H1 (cell line): ENCODE measurements around the gene RAPH1. TPM values are rescaled to one million over a fixed set of nuclear protein-coding genes. Genes with fewer than 3 reads are reported as not detected.

Experiments used
- CTCF ChIA-PET: fragments of 300-600 bp; sonication (Branson Sonifier 250); formaldehyde crosslinking; loops from one replicate; lab custom pipeline; 2021; ENCODE audit not compliant: partially characterized antibody; lab: Charles Lee
- POLR2A ChIA-PET: fragments of 300-600 bp; sonication (Branson Sonifier 250); formaldehyde crosslinking; loops from one replicate; lab custom pipeline; 2021; ENCODE audit warnings: inconsistent platforms; ENCODE audit not compliant: partially characterized antibody; lab: Charles Lee
- DNase-seq, 2 experiments: peaks; one replicate each; pipeline versions ENCODE4 v3.0.0 to v3.0.0-alpha.2; 2010 to 2022; ENCODE audit warnings: low spot score in 2 of 2, low read depth in 1 of 2, mixed read lengths in 1 of 2
- FAIRE-seq: peaks from 2 replicates; lab custom pipeline; 2011; peaks lifted over from hg19 to GRCh38; lab: Jason Lieb, UNC
- H2AFZ ChIP-seq: 2 replicates; pipeline ENCODE4 v1.8.1; 2012; ENCODE audit warnings: low read length, inconsistent platforms
- H2AK5ac ChIP-seq: 2 replicates; pipeline ENCODE4 v1.6.1; 2013; ENCODE audit warnings: low read depth, low read length
- H2BK120ac ChIP-seq: replicated peaks from 2 replicates; pipeline ENCODE3; 2013; ENCODE audit warnings: low read depth, low read length, inconsistent platforms
- H2BK12ac ChIP-seq: 2 replicates; pipeline ENCODE4 v1.6.1; 2013; ENCODE audit warnings: low read depth, low read length
- H2BK15ac ChIP-seq: 2 replicates; pipeline ENCODE4 v1.6.1; 2013; ENCODE audit warnings: low read length
- H2BK20ac ChIP-seq: 2 replicates; pipeline ENCODE4 v1.6.1; 2013; ENCODE audit warnings: low read length
- H2BK5ac ChIP-seq: 2 replicates; pipeline ENCODE4 v1.6.1; 2013; ENCODE audit warnings: low read depth, low read length
- H3K14ac ChIP-seq: 2 replicates; pipeline ENCODE4 v1.6.1; 2013; ENCODE audit warnings: inconsistent platforms; ENCODE audit not compliant: insufficient read length
- H3K18ac ChIP-seq: 2 replicates; pipeline ENCODE4 v1.6.1; 2013; ENCODE audit warnings: low read length; ENCODE audit errors: extremely low read depth
- H3K23ac ChIP-seq: 2 replicates; pipeline ENCODE4 v1.6.1; 2013; ENCODE audit warnings: inconsistent platforms; ENCODE audit not compliant: insufficient read length
- H3K23me2 ChIP-seq: 2 replicates; pipeline ENCODE4 v1.6.1; 2013; ENCODE audit warnings: low read depth, low read length
- H3K27ac ChIP-seq: 2 replicates; pipeline ENCODE4 v1.6.1; 2011; ENCODE audit warnings: low read depth, low read length, inconsistent platforms
- H3K27me3 ChIP-seq, 4 experiments: replicated peaks in 1 of 4; 1 replicate in 1 of 4; 2 replicates in 3 of 4; pipeline versions ENCODE4 v1.6.1 to v1.8.1; 2011 to 2013; ENCODE audit warnings: low read length in 3 of 4, mild to moderate bottlenecking in 3 of 4, inconsistent platforms in 2 of 4, mixed read lengths in 2 of 4, moderate library complexity in 1 of 4; ENCODE audit not compliant: control insufficient read depth in 3 of 4, insufficient read depth in 3 of 4; ENCODE audit errors: extremely low read depth in 1 of 4
- H3K36me3 ChIP-seq, 4 experiments: 2 replicates each; pipeline versions ENCODE4 v1.6.1 to v1.8.1; 2011 to 2013; ENCODE audit warnings: mild to moderate bottlenecking in 4 of 4, low read length in 3 of 4, moderate library complexity in 2 of 4, control low read depth in 1 of 4, inconsistent platforms in 1 of 4; ENCODE audit not compliant: insufficient read depth in 4 of 4, control insufficient read depth in 2 of 4
- H3K4ac ChIP-seq: replicated peaks from 2 replicates; pipeline ENCODE3; 2013; ENCODE audit warnings: low read length, low read depth, mixed read lengths, inconsistent platforms; ENCODE audit not compliant: insufficient read length
- H3K4me1 ChIP-seq, 4 experiments: replicated peaks in 1 of 4; 1 replicate in 1 of 4; 2 replicates in 3 of 4; pipeline versions ENCODE4 v1.6.1 to v1.8.1; 2011 to 2013; ENCODE audit warnings: low read length in 3 of 4, inconsistent platforms in 2 of 4, mixed read lengths in 1 of 4; ENCODE audit not compliant: insufficient read depth in 4 of 4, control insufficient read depth in 3 of 4
- H3K4me2 ChIP-seq, 2 experiments: 2 replicates each; pipeline versions ENCODE4 v1.6.1 to v1.8.1; 2011 to 2013; ENCODE audit warnings: low read depth in 2 of 2, low read length in 2 of 2, control low read depth in 1 of 2, inconsistent platforms in 1 of 2, mild to moderate bottlenecking in 1 of 2; ENCODE audit not compliant: insufficient read depth in 1 of 2
- H3K4me3 ChIP-seq, 4 experiments: fragments of 200-600, 300-600 bp in 1 of 4; sonication (generic), shearing (Covaris generic), sonication (Bioruptor Twin) in 1 of 4; 2 replicates each; pipeline versions ENCODE4 v1.5.1 to v1.8.1; 2011 to 2016; ENCODE audit warnings: low read length in 4 of 4, low read depth in 3 of 4, control low read depth in 2 of 4, inconsistent platforms in 2 of 4, mild to moderate bottlenecking in 2 of 4, mixed read lengths in 1 of 4, moderate library complexity in 1 of 4; ENCODE audit not compliant: insufficient read depth in 2 of 4; ENCODE audit errors: extremely low read depth in 1 of 4
- H3K56ac ChIP-seq: replicated peaks from 2 replicates; pipeline ENCODE3; 2013; ENCODE audit warnings: low read depth, mild to moderate bottlenecking, mixed read lengths, low read length, inconsistent platforms; ENCODE audit not compliant: insufficient read length
- H3K79me1 ChIP-seq: 2 replicates; pipeline ENCODE4 v1.6.1; 2013; ENCODE audit warnings: low read depth, low read length, control low read depth
- H3K79me2 ChIP-seq, 2 experiments: 2 replicates each; pipeline versions ENCODE4 v1.6.1 to v1.8.1; 2012 to 2013; ENCODE audit warnings: low read length in 2 of 2, mild to moderate bottlenecking in 2 of 2, inconsistent platforms in 1 of 2; ENCODE audit not compliant: insufficient read depth in 2 of 2, control insufficient read depth in 1 of 2
- H3K9ac ChIP-seq, 4 experiments: replicated peaks in 1 of 4; 1 replicate in 1 of 4; 2 replicates in 3 of 4; pipeline versions ENCODE4 v1.6.1 to v1.8.1; 2011 to 2013; ENCODE audit warnings: low read depth in 3 of 4, low read length in 3 of 4, control low read depth in 2 of 4, mild to moderate bottlenecking in 2 of 4, moderate library complexity in 2 of 4, inconsistent platforms in 1 of 4; ENCODE audit errors: extremely low read depth in 1 of 4
- H3K9me3 ChIP-seq, 2 experiments: 2 replicates each; pipeline versions ENCODE4 v1.6.1 to v1.8.1; 2012 to 2013; ENCODE audit warnings: mild to moderate bottlenecking in 2 of 2, moderate library complexity in 2 of 2, control low read depth in 1 of 2, inconsistent platforms in 1 of 2, low read depth in 1 of 2, low read length in 1 of 2, mixed read lengths in 1 of 2; ENCODE audit not compliant: insufficient read depth in 2 of 2
- H4K20me1 ChIP-seq, 2 experiments: replicated peaks in 1 of 2; 2 replicates each; pipeline versions ENCODE3 to v1.8.1; 2011 to 2013; ENCODE audit warnings: inconsistent platforms in 2 of 2, low read length in 2 of 2, mild to moderate bottlenecking in 1 of 2; ENCODE audit not compliant: insufficient read depth in 2 of 2, control insufficient read depth in 1 of 2
- H4K5ac ChIP-seq: 2 replicates; pipeline ENCODE4 v1.6.1; 2013; ENCODE audit warnings: low read length, low read depth, mixed read lengths, inconsistent platforms; ENCODE audit not compliant: insufficient read length
- H4K8ac ChIP-seq: 2 replicates; pipeline ENCODE4 v1.8.0; 2013; ENCODE audit warnings: mild to moderate bottlenecking, moderate library complexity, low read length, inconsistent platforms; ENCODE audit not compliant: insufficient read depth; ENCODE audit errors: extremely low read depth
- H4K91ac ChIP-seq: replicated peaks from 2 replicates; pipeline ENCODE3; 2013; ENCODE audit warnings: low read length, mixed read lengths, inconsistent platforms; ENCODE audit not compliant: insufficient read length
- CBX5 ChIP-seq: fragments of 300-800, 300-1000 bp; sonication (generic); IDR thresholded peaks from 2 replicates; pipeline ENCODE4 v1.7.1; 2016; ENCODE audit warnings: antibody characterized with exemption, low read length, low read depth
- CHD1 ChIP-seq: IDR thresholded peaks from 2 replicates; pipeline ENCODE4 v1.6.1; 2012; ENCODE audit warnings: low read depth, low read length, improper control_type of control experiment
- CHD2 ChIP-seq: IDR thresholded peaks from 2 replicates; pipeline ENCODE4 v1.6.1; 2012; ENCODE audit warnings: low read length, improper control_type of control experiment
- GABPA ChIP-seq: IDR thresholded peaks from 2 replicates; pipeline ENCODE4 v1.6.1; 2011; ENCODE audit warnings: mild to moderate bottlenecking, low read length, moderate library complexity, borderline replicate concordance; ENCODE audit not compliant: insufficient read depth
- KDM5A ChIP-seq: fragments of 200-600 bp; IDR thresholded peaks from 2 replicates; pipeline ENCODE4 v1.7.1; 2012; ENCODE audit warnings: mild to moderate bottlenecking, low read length, inconsistent platforms, mixed read lengths
- MAX ChIP-seq: IDR thresholded peaks from 2 replicates; pipeline ENCODE4 v1.6.1; 2012; ENCODE audit warnings: inconsistent platforms
- POU5F1 ChIP-seq: IDR thresholded peaks from 2 replicates; pipeline ENCODE4 v1.6.1; 2011; ENCODE audit warnings: low read depth, mild to moderate bottlenecking, low read length, moderate library complexity
- RXRA ChIP-seq: IDR thresholded peaks from 2 replicates; pipeline ENCODE4 v1.6.1; 2011; ENCODE audit warnings: low read depth, mild to moderate bottlenecking, low read length, moderate library complexity; ENCODE audit not compliant: insufficient read depth
- TEAD4 ChIP-seq: IDR thresholded peaks from 2 replicates; pipeline ENCODE4 v1.6.1; 2012; ENCODE audit warnings: low read depth, low read length, inconsistent platforms, mixed read lengths
- WGBS, 2 experiments: shearing (Covaris generic) in 1 of 2; methylation state at CpG; one replicate each; pipeline versions ENCODE4 v1.1.6 to v1.1.7; 2013 to 2015; ENCODE audit warnings: low lambda C conversion rate in 2 of 2, mixed read lengths in 2 of 2, inconsistent platforms in 1 of 2, low coverage in 1 of 2, missing lambda C conversion rate in 1 of 2; ENCODE audit not compliant: insufficient replicate concordance in 2 of 2, insufficient coverage in 1 of 2, insufficient read length in 1 of 2; ENCODE audit errors: extremely low coverage in 1 of 2, missing lambda C conversion rate in 1 of 2; 5-methylcytosine and 5-hydroxymethylcytosine counted together
- polyA plus RNA-seq, 7 experiments: library from polyadenylated mRNA; depleted of rRNA in 3 of 7; stranded (reverse) in 5 of 7; unstranded in 2 of 7; fragments of >200 nt in 5 of 7; fragments of 200-250 nt in 2 of 7; gene quantifications; 1 replicate in 5 of 7; 2 replicates in 1 of 7; 4 replicates in 1 of 7; pipeline versions ENCODE4 v1.2.1 to v1.2.3, GENCODE V29; 2011 to 2013; ENCODE audit warnings: missing spikeins in 2 of 7, mixed read lengths in 2 of 7
- total RNA-seq: library from RNA; stranded (reverse); fragmentation: NEBNext Ultra II Directional; extraction: Animal tissue kit (Norgen Biotek cat#: 25700); gene quantifications from 2 replicates; pipeline ENCODE4 v1.2.1, GENCODE V29; 2021

RAPH1 gene
- total and polyA plus RNA-seq, 2 of the 8 experiments (the other 6 are each of a cell fraction or from before 2014, with no cell fraction given) = 3.8 to 27.4 TPM

GRCh38 chr2:203431391-203432185, 103.5 kb downstream of the RAPH1 start:
- no peak for DNase-seq
- no peak overlapping the region for H2BK15ac ChIP-seq
- H3K4ac ChIP-seq = no peak overlapping the region
- H3K27ac ChIP-seq = no peak overlapping the region
- H3K4me1 ChIP-seq = no peaks in the 10 kb centered on the region
- H2AK5ac ChIP-seq = no peak overlapping the region
- H3K4me2 ChIP-seq = no peak overlapping the region
- H2BK120ac ChIP-seq = no peak overlapping the region
- no peak overlapping the region for H3K18ac ChIP-seq
- WGBS, 2 experiments = 92% methylated on average over 5 of the region's 5 CpGs; no CpG with 5 or more reads in 1 of the 2 experiments
- H3K4me3 ChIP-seq = no peak overlapping the region
- no peak overlapping the region for H4K5ac ChIP-seq
- no peak overlapping the region for H3K9ac ChIP-seq
- H4K8ac ChIP-seq = no peak overlapping the region
- H3K23ac ChIP-seq = no peak overlapping the region
- H4K91ac ChIP-seq = no peak overlapping the region
- H3K56ac ChIP-seq = no peak overlapping the region
- H3K14ac ChIP-seq = no peak overlapping the region
- H3K36me3 ChIP-seq = peaks cover 5 to 30% (median 17%) of the 10 kb centered on the region in 4 experiments; a peak in 7 of 8 replicates
- H3K23me2 ChIP-seq = no peaks in the 10 kb centered on the region
- CTCF ChIA-PET = interaction anchor here (0.9 kb wide), 1 partner anchor 385 kb away, joined by 4 read pairs; no protein-coding TSS in a partner anchor
- no peak overlapping the region for H2BK20ac ChIP-seq
- H3K79me2 ChIP-seq = no peaks in the 10 kb centered on the region
- FAIRE-seq = peak; percentile 32
- H3K9me3 ChIP-seq = no peaks in the 10 kb centered on the region
- POLR2A ChIA-PET = interaction anchor here (1.5 to 1.7 kb wide), 2 partner anchors 8 to 15 kb away, joined by 3 to 4 read pairs; no protein-coding TSS in a partner anchor
- H3K27me3 ChIP-seq = no peaks in the 10 kb centered on the region
- H4K20me1 ChIP-seq = peaks cover 0 to 4% of the 10 kb centered on the region in 2 experiments
- H2BK12ac ChIP-seq = no peak overlapping the region
- H3K79me1 ChIP-seq = no peaks in the 10 kb centered on the region
- no peak overlapping the region for H2AFZ ChIP-seq
- no peak overlapping the region for H2BK5ac ChIP-seq
- TF ChIP-seq TEAD4 (no peak), MAX (no peak), CBX5 (no peak), KDM5A (no peak), RXRA (no peak), POU5F1 (no peak), CHD1 (no peak), GABPA (no peak), CHD2 (no peak)
